SK-N-SH (cell line): ENCODE results near the gene STRBP.

Experiments used
- GABPA ChIP-seq: IDR thresholded peaks from 2 replicates; pipeline ENCODE4 v1.4.0; 2012; ENCODE audit warnings: low read depth, mild to moderate bottlenecking
- JUND ChIP-seq: IDR thresholded peaks from 2 replicates; pipeline ENCODE4 v1.4.0; 2012
- SMC3 ChIP-seq: IDR thresholded peaks from 2 replicates; pipeline ENCODE4 v1.6.1; 2012; ENCODE audit warnings: low read depth, low read length, improper control_type of control experiment
- TF ChIP-seq, protein P1 (sequence below): fragments of 200-600 bp; sonication (generic); IDR thresholded peaks from 2 replicates; pipeline ENCODE4 v1.6.1; 2017; ENCODE audit warnings: antibody characterized with exemption, mild to moderate bottlenecking, moderate library complexity
- TF ChIP-seq, protein P2 (sequence below): IDR thresholded peaks from 2 replicates; pipeline ENCODE4 v1.4.0; 2012; ENCODE audit warnings: low read depth, borderline replicate concordance

DNA sequence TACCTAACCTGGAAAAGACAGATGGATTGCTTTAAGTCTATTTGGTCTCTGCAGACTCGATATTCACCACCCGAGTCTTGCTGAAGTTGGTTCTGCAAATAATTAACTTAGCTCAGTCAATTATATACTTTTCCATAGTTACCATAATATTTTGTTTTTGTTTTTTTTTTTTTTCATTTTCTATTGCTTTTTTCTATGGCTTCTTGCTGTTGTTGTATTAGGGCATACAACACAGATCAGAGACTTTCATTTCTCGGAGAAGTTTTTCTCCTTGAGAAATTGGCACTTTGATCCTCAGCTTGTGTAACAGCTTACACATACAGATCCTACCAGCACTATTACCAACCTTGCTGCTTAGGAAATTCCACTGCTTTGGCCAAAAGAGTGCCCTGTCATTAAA is 146.9 kb downstream of the STRBP start:
- TF ChIP-seq, protein P1, sequence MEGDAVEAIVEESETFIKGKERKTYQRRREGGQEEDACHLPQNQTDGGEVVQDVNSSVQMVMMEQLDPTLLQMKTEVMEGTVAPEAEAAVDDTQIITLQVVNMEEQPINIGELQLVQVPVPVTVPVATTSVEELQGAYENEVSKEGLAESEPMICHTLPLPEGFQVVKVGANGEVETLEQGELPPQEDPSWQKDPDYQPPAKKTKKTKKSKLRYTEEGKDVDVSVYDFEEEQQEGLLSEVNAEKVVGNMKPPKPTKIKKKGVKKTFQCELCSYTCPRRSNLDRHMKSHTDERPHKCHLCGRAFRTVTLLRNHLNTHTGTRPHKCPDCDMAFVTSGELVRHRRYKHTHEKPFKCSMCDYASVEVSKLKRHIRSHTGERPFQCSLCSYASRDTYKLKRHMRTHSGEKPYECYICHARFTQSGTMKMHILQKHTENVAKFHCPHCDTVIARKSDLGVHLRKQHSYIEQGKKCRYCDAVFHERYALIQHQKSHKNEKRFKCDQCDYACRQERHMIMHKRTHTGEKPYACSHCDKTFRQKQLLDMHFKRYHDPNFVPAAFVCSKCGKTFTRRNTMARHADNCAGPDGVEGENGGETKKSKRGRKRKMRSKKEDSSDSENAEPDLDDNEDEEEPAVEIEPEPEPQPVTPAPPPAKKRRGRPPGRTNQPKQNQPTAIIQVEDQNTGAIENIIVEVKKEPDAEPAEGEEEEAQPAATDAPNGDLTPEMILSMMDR, result no peak
- TF ChIP-seq SMC3, result no peak
- TF ChIP-seq, protein P2, sequence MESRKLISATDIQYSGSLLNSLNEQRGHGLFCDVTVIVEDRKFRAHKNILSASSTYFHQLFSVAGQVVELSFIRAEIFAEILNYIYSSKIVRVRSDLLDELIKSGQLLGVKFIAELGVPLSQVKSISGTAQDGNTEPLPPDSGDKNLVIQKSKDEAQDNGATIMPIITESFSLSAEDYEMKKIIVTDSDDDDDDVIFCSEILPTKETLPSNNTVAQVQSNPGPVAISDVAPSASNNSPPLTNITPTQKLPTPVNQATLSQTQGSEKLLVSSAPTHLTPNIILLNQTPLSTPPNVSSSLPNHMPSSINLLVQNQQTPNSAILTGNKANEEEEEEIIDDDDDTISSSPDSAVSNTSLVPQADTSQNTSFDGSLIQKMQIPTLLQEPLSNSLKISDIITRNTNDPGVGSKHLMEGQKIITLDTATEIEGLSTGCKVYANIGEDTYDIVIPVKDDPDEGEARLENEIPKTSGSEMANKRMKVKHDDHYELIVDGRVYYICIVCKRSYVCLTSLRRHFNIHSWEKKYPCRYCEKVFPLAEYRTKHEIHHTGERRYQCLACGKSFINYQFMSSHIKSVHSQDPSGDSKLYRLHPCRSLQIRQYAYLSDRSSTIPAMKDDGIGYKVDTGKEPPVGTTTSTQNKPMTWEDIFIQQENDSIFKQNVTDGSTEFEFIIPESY, result no peak
- no peak for TF ChIP-seq GABPA
- TF ChIP-seq JUND, result no peak
